GM12878 (cell line): ENCODE results near the gene DFFB. TPM values are rescaled to one million over a fixed set of nuclear protein-coding genes. Genes with fewer than 3 reads are reported as not detected.

Experiments used
- ATAC-seq: fragments of 200-7000 bp; cut with Tn5 transposase; 3 replicates; pipeline ENCODE4 v1.9.1; 2020; ENCODE audit warnings: mild to moderate bottlenecking, moderate library complexity
- BruUV-seq: library from RNA; stranded (reverse); fragments of 400-500 nt; replicated peaks from 2 replicates; lab custom pipeline; 2021; lab: Mats Ljungman, UMichigan
- CTCF ChIA-PET: fragments of 300-600 bp; sonication (Branson Sonifier 250); formaldehyde crosslinking; extraction: SDS; loops from one replicate; lab custom pipeline; 2021; ENCODE audit warnings: inconsistent platforms; lab: Yijun Ruan, JAX
- POLR2A ChIA-PET: fragments of 350-600 bp; formaldehyde crosslinking; extraction: SDS; loops from one replicate; lab custom pipeline; 2021; ENCODE audit warnings: inconsistent platforms; lab: Charles Lee
- RAD21 ChIA-PET: fragments of 300-600 bp; sonication (Branson Sonifier 250); formaldehyde crosslinking; loops from one replicate; lab custom pipeline; 2023; ENCODE audit warnings: antibody characterized with exemption; ENCODE audit not compliant: unreplicated experiment; lab: Charles Lee
- SMC1A ChIA-PET: fragments of 300-600 bp; sonication (Branson Sonifier 250); formaldehyde crosslinking; loops from one replicate; lab custom pipeline; 2023; ENCODE audit not compliant: unreplicated experiment, uncharacterized antibody; lab: Charles Lee
- DNase-seq: peaks from one replicate; pipeline ENCODE4 v3.0.0-alpha.2; 2011; ENCODE audit warnings: low read depth, low spot score
- FAIRE-seq: peaks from 3 replicates; lab custom pipeline; 2011; peaks lifted over from hg19 to GRCh38; lab: Jason Lieb, UNC
- H2AFZ ChIP-seq: 2 replicates; pipeline ENCODE4 v1.6.0; 2011; ENCODE audit warnings: low read depth, low read length, control low read depth; ENCODE audit not compliant: control insufficient read depth
- H3K27ac ChIP-seq: 2 replicates; pipeline ENCODE4 v1.5.1; 2011; ENCODE audit warnings: control low read depth; ENCODE audit not compliant: control insufficient read depth, insufficient read depth
- H3K27me3 ChIP-seq, 2 experiments: replicated peaks in 1 of 2; 2 replicates each; pipeline versions ENCODE4 v1.6.0 to v1.6.1; 2011; ENCODE audit warnings: low read length in 1 of 2; ENCODE audit not compliant: control insufficient read depth in 2 of 2, insufficient read depth in 2 of 2
- H3K36me3 ChIP-seq, 2 experiments: 2 replicates each; pipeline ENCODE4 v1.5.1; 2011; ENCODE audit warnings: low read length in 1 of 2; ENCODE audit not compliant: control insufficient read depth in 2 of 2, insufficient read depth in 2 of 2
- H3K4me1 ChIP-seq: 2 replicates; pipeline ENCODE4 v1.6.1; 2011; ENCODE audit warnings: mild to moderate bottlenecking, low read length, moderate library complexity, mixed read lengths; ENCODE audit not compliant: control insufficient read depth, insufficient read depth
- H3K4me2 ChIP-seq: 2 replicates; pipeline ENCODE4 v1.6.0; 2011; ENCODE audit warnings: control low read depth; ENCODE audit not compliant: control insufficient read depth, insufficient read depth
- H3K4me3 ChIP-seq: fragments of 200-600 bp; sonication (generic); 2 replicates; pipeline ENCODE4 v1.5.1; 2016
- H3K79me2 ChIP-seq: 2 replicates; pipeline ENCODE4 v1.6.0; 2011; ENCODE audit warnings: low read length; ENCODE audit not compliant: control insufficient read depth, insufficient read depth
- H3K9ac ChIP-seq: 2 replicates; pipeline ENCODE4 v1.8.0; 2011; ENCODE audit warnings: low read length, control low read depth, mixed read lengths; ENCODE audit not compliant: control insufficient read depth, insufficient read depth
- H3K9me3 ChIP-seq: replicated peaks from 3 replicates; pipeline ENCODE4 v1.5.1; 2011; ENCODE audit warnings: mild to moderate bottlenecking, low read length; ENCODE audit not compliant: control insufficient read depth, insufficient read depth
- H4K20me1 ChIP-seq: 2 replicates; pipeline ENCODE4 v1.6.0; 2011; ENCODE audit not compliant: control insufficient read depth, insufficient read depth
- CBX3 ChIP-seq: fragments of 200-600 bp; sonication (generic); IDR thresholded peaks from 2 replicates; pipeline ENCODE4 v1.6.1; 2016; ENCODE audit warnings: low read depth, borderline replicate concordance
- DPF2 ChIP-seq: fragments of 450-650 bp; IDR thresholded peaks from 2 replicates; pipeline ENCODE4 v1.6.1; 2017; ENCODE audit warnings: mild to moderate bottlenecking
- HDGF ChIP-seq: fragments of 450-650 bp; IDR thresholded peaks from 2 replicates; pipeline ENCODE4 v1.6.1; 2016; ENCODE audit warnings: antibody characterized with exemption
- MTA2 ChIP-seq: fragments of 450-650 bp; IDR thresholded peaks from 2 replicates; pipeline ENCODE4 v1.6.1; 2016; ENCODE audit warnings: low read depth, mild to moderate bottlenecking, moderate library complexity
- PBX3 ChIP-seq: IDR thresholded peaks from 2 replicates; pipeline ENCODE4 v1.6.1; 2011; ENCODE audit warnings: mild to moderate bottlenecking, low read depth, low read length, moderate library complexity; ENCODE audit not compliant: insufficient replicate concordance
- SMARCA5 ChIP-seq: fragments of 450-650 bp; IDR thresholded peaks from 2 replicates; pipeline ENCODE4 v1.6.1; 2017; ENCODE audit warnings: mild to moderate bottlenecking
- TARDBP ChIP-seq: IDR thresholded peaks from 2 replicates; pipeline ENCODE4 v1.6.1; 2016; ENCODE audit warnings: borderline replicate concordance
- ZSCAN29 ChIP-seq: fragments of 450-650 bp; IDR thresholded peaks from 2 replicates; pipeline ENCODE4 v1.6.1; 2017; ENCODE audit warnings: mild to moderate bottlenecking, moderate library complexity
- WGBS: methylation state at CpG from one replicate; pipeline ENCODE4 v1.1.6; 2016; ENCODE audit warnings: low lambda C conversion rate; ENCODE audit not compliant: insufficient replicate concordance, insufficient coverage; ENCODE audit errors: missing lambda C conversion rate; 5-methylcytosine and 5-hydroxymethylcytosine counted together
- in situ Hi-C: fragments of 300-500 bp; cut with MboI; formaldehyde crosslinking; loops from 9 replicates; pipeline ENCODE4 v1.14.3; 2018; ENCODE audit warnings: mixed read lengths
- intact Hi-C: fragments of 100-400 bp; cut with micrococcal nuclease; formaldehyde crosslinking; loops from one replicate; pipeline ENCODE4 v1.14.2; 2022; ENCODE audit not compliant: unreplicated experiment
- polyA plus RNA-seq, 11 experiments: library from polyadenylated mRNA; depleted of rRNA in 4 of 11; unstranded in 6 of 11; stranded (reverse) in 5 of 11; fragments of >200 nt; fragmentation: Nextera tagmentation in 4 of 11; fragmentation: Illumina TruSeq in 1 of 11; extraction: Ambion mirVana in 4 of 11; extraction: Trizol in 1 of 11; gene quantifications; 1 replicate in 1 of 11; 2 replicates in 10 of 11; pipeline versions ENCODE4 v1.2.1 to v1.2.3, GENCODE V29; 2011 to 2016; ENCODE audit warnings: inconsistent platforms in 2 of 11, missing spikeins in 2 of 11, low read depth in 1 of 11
- total RNA-seq, 4 experiments: library from RNA; depleted of rRNA in 3 of 4; stranded (reverse); fragments of >200 nt in 3 of 4; fragmentation: Illumina TruSeq in 1 of 4; extraction: Trizol in 1 of 4; gene quantifications; 2 replicates each; pipeline versions ENCODE4 v1.2.1 to v1.2.3, GENCODE V29; 2013 to 2021
- TF ChIP-seq, protein P1 (sequence below): fragments of 450-650 bp; IDR thresholded peaks from 2 replicates; pipeline ENCODE4 v1.6.1; 2017; ENCODE audit warnings: borderline replicate concordance

The DFFB gene
- total and polyA plus RNA-seq, 10 of the 15 experiments (the other 5 are each of a cell fraction or from before 2014, with no cell fraction given): 2.7 to 10.7 (median 6.5) TPM

- H3K9me3 ChIP-seq: no peaks in the 10 kb centered on the region
- 66% methylated on average over 18 of the region's 18 CpGs for WGBS
- SMC1A ChIA-PET: no interaction called here
- no TSS peak for BruUV-seq
- TF ChIP-seq SMARCA5: no peak
- TF ChIP-seq ZSCAN29: no peak
- TF ChIP-seq MTA2: no peak
- no peak for TF ChIP-seq CBX3
- TF ChIP-seq DPF2: no peak
- no peak for TF ChIP-seq HDGF
- TF ChIP-seq TARDBP: no peak
- TF ChIP-seq PBX3: no peak
- TF ChIP-seq, protein P1, sequence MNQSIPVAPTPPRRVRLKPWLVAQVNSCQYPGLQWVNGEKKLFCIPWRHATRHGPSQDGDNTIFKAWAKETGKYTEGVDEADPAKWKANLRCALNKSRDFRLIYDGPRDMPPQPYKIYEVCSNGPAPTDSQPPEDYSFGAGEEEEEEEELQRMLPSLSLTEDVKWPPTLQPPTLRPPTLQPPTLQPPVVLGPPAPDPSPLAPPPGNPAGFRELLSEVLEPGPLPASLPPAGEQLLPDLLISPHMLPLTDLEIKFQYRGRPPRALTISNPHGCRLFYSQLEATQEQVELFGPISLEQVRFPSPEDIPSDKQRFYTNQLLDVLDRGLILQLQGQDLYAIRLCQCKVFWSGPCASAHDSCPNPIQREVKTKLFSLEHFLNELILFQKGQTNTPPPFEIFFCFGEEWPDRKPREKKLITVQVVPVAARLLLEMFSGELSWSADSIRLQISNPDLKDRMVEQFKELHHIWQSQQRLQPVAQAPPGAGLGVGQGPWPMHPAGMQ: no peak
- in situ Hi-C loops: no loop called here
- H3K4me2 ChIP-seq: no peak overlapping the region
- FAIRE-seq: no peak
- no peak overlapping the region for H3K4me3 ChIP-seq
- H3K27me3 ChIP-seq: peaks cover 3 to 4% of the 10 kb centered on the region in 2 experiments; a peak in 3 of 4 replicates
- H3K4me1 ChIP-seq: no peaks in the 10 kb centered on the region
- no peaks in the 10 kb centered on the region for H4K20me1 ChIP-seq
- no peak for DNase-seq
- POLR2A ChIA-PET: no interaction called here
- H3K9ac ChIP-seq: no peak overlapping the region
- H3K36me3 ChIP-seq: no peaks in the 10 kb centered on the region
- CTCF ChIA-PET: interaction anchor here (1.3 kb wide), 1 partner anchor 130 kb away, joined by 3 read pairs; no protein-coding TSS in a partner anchor
- H3K27ac ChIP-seq: no peak overlapping the region
- intact Hi-C loops: no loop called here
- H3K79me2 ChIP-seq: no peaks in the 10 kb centered on the region
- no peak overlapping the region for H2AFZ ChIP-seq
- no peak for ATAC-seq
- RAD21 ChIA-PET: interaction anchor here (1.3 kb wide), 1 partner anchor 49 kb away, joined by 3 read pairs; the partner anchor contains the start of genes CEP104 and DFFB
Observed at GRCh38 chr1:3905953-3906671, 48.8 kb downstream of the DFFB start.
